Measurements from ENCODE around the gene CLMN.

- TF ChIP-seq CTCF (IDR thresholded peaks at IDR 0.05) (no peak), POLR2A (IDR thresholded peaks at IDR 0.05) (no peak), POLR2AphosphoS5 (IDR thresholded peaks at IDR 0.05) (no peak)
Measured at GRCh38 chr14:95262511-95262891, 57.2 kb downstream of the CLMN start.

Data from prostate gland (tissue), 2 donors.